Kidney (tissue), 14 donors: ENCODE data around the gene GPHA2. TPM values are rescaled to one million over a fixed set of nuclear protein-coding genes. Genes with fewer than 3 reads are reported as not detected.
A peak's percentile ranks its signal among the peaks of the same experiment; 100 is the strongest.

ENCODE experiments used
- DNase-seq, 5 donors: peaks; one replicate each; pipeline ENCODE4 v3.0.0-alpha.2; 2013 to 2020
- FAIRE-seq: peaks from 2 replicates; lab custom pipeline; 2012; peaks lifted over from hg19 to GRCh38; lab: Jason Lieb, UNC
- H3K27ac ChIP-seq, 2 donors: one replicate each; pipeline ENCODE4 v1.7.0; 2013; ENCODE audit warnings: low read depth in 2 of 2, low read length in 2 of 2, inconsistent platforms in 1 of 2
- H3K27me3 ChIP-seq: one replicate; pipeline ENCODE4 v1.7.1; 2013; ENCODE audit warnings: low read length, inconsistent platforms; ENCODE audit not compliant: control insufficient read depth, insufficient read depth
- H3K36me3 ChIP-seq, 3 donors: one replicate each; pipeline versions ENCODE4 v1.7.0 to v1.7.1; 2013; ENCODE audit warnings: low read length in 3 of 3, control low read depth in 1 of 3, inconsistent platforms in 1 of 3; ENCODE audit not compliant: insufficient read depth in 3 of 3, control insufficient read depth in 2 of 3
- H3K4me1 ChIP-seq, 3 donors: one replicate each; pipeline versions ENCODE4 v1.7.0 to v1.7.1; 2013; ENCODE audit warnings: low read length in 3 of 3, inconsistent platforms in 1 of 3, low read depth in 1 of 3; ENCODE audit not compliant: control insufficient read depth in 2 of 3, insufficient read depth in 2 of 3
- H3K4me3 ChIP-seq, 3 donors: one replicate each; pipeline versions ENCODE4 v1.7.0 to v1.8.1; 2013; ENCODE audit warnings: low read length in 3 of 3, control low read depth in 1 of 3, inconsistent platforms in 1 of 3
- H3K9ac ChIP-seq, 3 donors: one replicate each; pipeline versions ENCODE4 v1.7.0 to v1.7.1; 2013; ENCODE audit warnings: low read length in 3 of 3, control low read depth in 1 of 3, inconsistent platforms in 1 of 3
- H3K9me3 ChIP-seq, 3 donors: one replicate each; pipeline versions ENCODE4 v1.7.0 to v1.7.1; 2013; ENCODE audit warnings: low read length in 3 of 3, control low read depth in 1 of 3, inconsistent platforms in 1 of 3; ENCODE audit not compliant: control insufficient read depth in 2 of 3, insufficient read depth in 1 of 3
- CTCF ChIP-seq: IDR thresholded peaks from 3 replicates; pipeline ENCODE4 v1.5.1; 2012; ENCODE audit warnings: mild to moderate bottlenecking, moderate library complexity, borderline replicate concordance; ENCODE audit not compliant: insufficient read depth; ENCODE audit errors: extremely low read depth
- intact Hi-C: fragments of 100-400 bp; cut with DNase I; formaldehyde crosslinking; loops from one replicate; pipeline ENCODE4 v1.11.1; 2022
- microRNA-seq: library from miRNA; unstranded; fragments of <30 nt; microRNA quantifications from one replicate; pipeline ENCODE4 v1.2.0, GENCODE V29; 2020
- polyA plus RNA-seq: library from polyadenylated mRNA; stranded (reverse); fragments of 350-450 nt; fragmentation: Illumina TruSeq; extraction: RNeasy Lipid Tissue Mini Kit (QIAGEN cat#74804); gene quantifications from one replicate; pipeline ENCODE4 v1.2.3, GENCODE V29; 2014; ENCODE audit warnings: low read depth, low replicate concordance; ENCODE audit not compliant: insufficient read depth
- total RNA-seq: library from RNA; stranded (reverse); fragmentation: NEBNext Ultra II Directional; extraction: Animal tissue kit (Norgen Biotek cat#: 25700); gene quantifications from one replicate; pipeline ENCODE4 v1.2.1, GENCODE V29; 2021
- donor health status: control.
- donor health status: control.
- donor health status: control.
- donor health status: control.
- donor health status: control.
- donor health status: DM: yes; HTN: yes; CAD: no.
- donor health status: Normal renal cell carcinoma (clear cell type).

The GPHA2 gene
- total and polyA plus RNA-seq, 2 donors from 2014 or later = 0.99 TPM; not detected in 1

- no peak overlapping the region for H3K4me3 ChIP-seq
- peak overlapping the region in 1 of 3 donors; percentile 2 for H3K9ac ChIP-seq
- intact Hi-C loops = no loop called here
- peaks cover 0 to 15% (median 0%) of the 10 kb centered on the region in 3 donors for H3K4me1 ChIP-seq
- no peak overlapping the region for H3K27ac ChIP-seq
- H3K36me3 ChIP-seq = no peaks in the 10 kb centered on the region
- no peak for TF ChIP-seq CTCF
- peak in 1 of 5 donors; percentile 55 for DNase-seq
- no peaks in the 10 kb centered on the region for H3K27me3 ChIP-seq
- no peaks in the 10 kb centered on the region for H3K9me3 ChIP-seq
- no peak for FAIRE-seq
Observed at GRCh38 chr11:64887234-64887756, 48.4 kb downstream of the GPHA2 start.

GRCh38 chr11:64885367-64886286 lies 50.1 kb downstream of the GPHA2 start:
- H3K27ac ChIP-seq = no peak overlapping the region
- H3K4me3 ChIP-seq = no peak overlapping the region
- FAIRE-seq (no peak), DNase-seq (no peak)
- H3K9ac ChIP-seq = no peak overlapping the region
- peaks cover 0 to 16% (median 0%) of the 10 kb centered on the region in 3 donors for H3K4me1 ChIP-seq
- TF ChIP-seq CTCF = no peak
- H3K9me3 ChIP-seq = no peaks in the 10 kb centered on the region
- no peaks in the 10 kb centered on the region for H3K27me3 ChIP-seq
- H3K36me3 ChIP-seq = no peaks in the 10 kb centered on the region
- intact Hi-C loops = no loop called here

Small RNA genes within 50 kb of the gene (microRNA-seq; reads per million reads assigned to microRNA genes)
- gene MIR6749 (not detected), gene MIR6750 (not detected)

Other genes with a start within 250 kb of the GPHA2 start
- 13.3 TPM for gene NRXN2, start 212.7 kb downstream of the GPHA2 start, total RNA-seq
- gene NRXN2, start 212.7 kb downstream of the GPHA2 start, polyA plus RNA-seq = 22.0 TPM
- gene RASGRP2, start 191.8 kb downstream of the GPHA2 start, total RNA-seq = 42.6 TPM
- 14.1 TPM for gene RASGRP2, start 191.8 kb downstream of the GPHA2 start, polyA plus RNA-seq
- gene PYGM, start 175.9 kb downstream of the GPHA2 start, total RNA-seq = 8.6 TPM
- 2.5 TPM for gene PYGM, start 175.9 kb downstream of the GPHA2 start, polyA plus RNA-seq
- gene SF1, start 157.4 kb downstream of the GPHA2 start, total RNA-seq = 320 TPM
- gene SF1, start 157.4 kb downstream of the GPHA2 start, polyA plus RNA-seq = 87.5 TPM
- 12.5 TPM for gene MAP4K2, start 132.7 kb downstream of the GPHA2 start, total RNA-seq
- gene MAP4K2, start 132.7 kb downstream of the GPHA2 start, polyA plus RNA-seq = 15.4 TPM
- 20.9 TPM for gene MEN1, start 125.3 kb downstream of the GPHA2 start, total RNA-seq
- 24.0 TPM for gene MEN1, start 125.3 kb downstream of the GPHA2 start, polyA plus RNA-seq
- 20.7 TPM for gene CDC42BPG, start 91.2 kb downstream of the GPHA2 start, total RNA-seq
- gene CDC42BPG, start 91.2 kb downstream of the GPHA2 start, polyA plus RNA-seq = 4.5 TPM
- gene EHD1, start 57.3 kb downstream of the GPHA2 start, total RNA-seq = 76.1 TPM
- gene EHD1, start 57.3 kb downstream of the GPHA2 start, polyA plus RNA-seq = 48.9 TPM
- gene ATG2A, start 18.7 kb downstream of the GPHA2 start, total RNA-seq = 26.9 TPM
- gene ATG2A, start 18.7 kb downstream of the GPHA2 start, polyA plus RNA-seq = 16.8 TPM
- 21.2 TPM for gene PPP2R5B, start 11.2 kb downstream of the GPHA2 start, total RNA-seq
- 16.8 TPM for gene PPP2R5B, start 11.2 kb downstream of the GPHA2 start, polyA plus RNA-seq
- not detected for gene MAJIN, start 36.2 kb upstream of the GPHA2 start, total RNA-seq
- gene MAJIN, start 36.2 kb upstream of the GPHA2 start, polyA plus RNA-seq = 0.80 TPM
- 5.9 TPM for gene BATF2, start 61.1 kb upstream of the GPHA2 start, total RNA-seq
- 8.8 TPM for gene BATF2, start 61.1 kb upstream of the GPHA2 start, polyA plus RNA-seq
- gene ARL2, start 78.3 kb upstream of the GPHA2 start, total RNA-seq = 91.6 TPM
- 284 TPM for gene ARL2, start 78.3 kb upstream of the GPHA2 start, polyA plus RNA-seq
- 29.6 TPM for gene SNX15, start 91.5 kb upstream of the GPHA2 start, total RNA-seq
- gene SNX15, start 91.5 kb upstream of the GPHA2 start, polyA plus RNA-seq = 27.7 TPM
- gene SAC3D1, start 105.3 kb upstream of the GPHA2 start, total RNA-seq = 6.8 TPM
- gene SAC3D1, start 105.3 kb upstream of the GPHA2 start, polyA plus RNA-seq = 13.4 TPM
- 9.4 TPM for gene NAALADL1, start 122.7 kb upstream of the GPHA2 start, total RNA-seq
- gene NAALADL1, start 122.7 kb upstream of the GPHA2 start, polyA plus RNA-seq = 17.1 TPM
- gene CDCA5, start 148.1 kb upstream of the GPHA2 start, total RNA-seq = 1.4 TPM
- gene CDCA5, start 148.1 kb upstream of the GPHA2 start, polyA plus RNA-seq = 0.43 TPM
- 31.4 TPM for gene ZFPL1, start 148.3 kb upstream of the GPHA2 start, total RNA-seq
- gene ZFPL1, start 148.3 kb upstream of the GPHA2 start, polyA plus RNA-seq = 43.1 TPM
- gene VPS51, start 160.3 kb upstream of the GPHA2 start, total RNA-seq = 110 TPM
- gene VPS51, start 160.3 kb upstream of the GPHA2 start, polyA plus RNA-seq = 98.3 TPM
- gene TM7SF2, start 176.0 kb upstream of the GPHA2 start, total RNA-seq = 20.9 TPM
- 88.2 TPM for gene TM7SF2, start 176.0 kb upstream of the GPHA2 start, polyA plus RNA-seq
- gene ZNHIT2, start 181.8 kb upstream of the GPHA2 start, total RNA-seq = 14.0 TPM
- gene ZNHIT2, start 181.8 kb upstream of the GPHA2 start, polyA plus RNA-seq = 21.1 TPM
- gene FAU, start 186.2 kb upstream of the GPHA2 start, total RNA-seq = 794 TPM
- 927 TPM for gene FAU, start 186.2 kb upstream of the GPHA2 start, polyA plus RNA-seq
- gene MRPL49, start 186.4 kb upstream of the GPHA2 start, total RNA-seq = 53.3 TPM
- gene MRPL49, start 186.4 kb upstream of the GPHA2 start, polyA plus RNA-seq = 76.7 TPM
- gene SYVN1, start 198.6 kb upstream of the GPHA2 start, total RNA-seq = 69.8 TPM
- gene SYVN1, start 198.6 kb upstream of the GPHA2 start, polyA plus RNA-seq = 21.2 TPM
- not detected for gene SPDYC, start 234.3 kb upstream of the GPHA2 start, total RNA-seq
- 0.43 TPM for gene SPDYC, start 234.3 kb upstream of the GPHA2 start, polyA plus RNA-seq
- 328 TPM for gene CAPN1, start 246.0 kb upstream of the GPHA2 start, total RNA-seq
- gene CAPN1, start 246.0 kb upstream of the GPHA2 start, polyA plus RNA-seq = 92.5 TPM